ENCODE data around the gene BAIAP2. TPM values are rescaled to one million over a fixed set of nuclear protein-coding genes. Genes with fewer than 3 reads are reported as not detected.
A peak's percentile ranks its signal among the peaks of the same experiment; 100 is the strongest.
"Not testable (repeated sequence)": the region's sequence is repeated elsewhere in the genome, so short reads cannot be mapped to it uniquely, and the experiment has no call there.

BAIAP2 gene
- total and polyA plus RNA-seq, 9 donors = 12.0 to 80.6 (median 23.2) TPM

DNA sequence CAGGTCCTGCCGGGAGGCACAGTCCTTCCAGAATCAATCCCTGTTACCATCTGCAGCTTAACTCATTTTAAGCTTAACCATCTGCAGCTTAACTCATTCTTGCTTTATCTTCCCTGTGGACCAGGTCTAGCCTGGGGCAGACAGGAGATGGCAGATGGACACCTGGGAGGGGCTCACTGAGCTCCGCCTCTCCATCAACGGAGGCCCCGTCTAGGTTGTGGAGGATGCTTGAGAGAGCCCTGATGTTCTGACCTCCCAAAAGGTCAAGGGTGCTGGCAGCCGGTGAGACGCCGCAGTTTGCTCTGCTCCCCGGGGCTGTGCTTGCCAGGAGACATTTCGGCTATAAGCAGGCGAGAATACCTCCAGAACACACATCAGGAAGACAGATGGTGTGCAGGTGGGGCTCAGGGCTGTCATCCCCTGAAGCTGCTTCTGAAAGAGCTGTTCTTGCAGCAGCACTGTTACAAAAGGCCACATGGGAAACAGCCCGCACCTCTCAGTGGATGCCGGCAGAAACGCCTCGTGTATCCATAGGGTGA lies 41.3 kb downstream of the BAIAP2 start:
- no peaks in the 10 kb centered on the region for H3K27me3 ChIP-seq
- DNase-seq = peak in 2 of 5 donors; percentile 24 to 76
- intact Hi-C loops (cut with DNase I) = no loop called here
- no peaks in the 10 kb centered on the region for H3K36me3 ChIP-seq
- no peaks in the 10 kb centered on the region for H3K4me1 ChIP-seq (ENCODE audit: insufficient read depth)
- no peaks in the 10 kb centered on the region for H3K9me3 ChIP-seq
- H3K27ac ChIP-seq = no peak overlapping the region
- 43 to 48% (median 47%) methylated on average over 14 of the region's 14 CpGs for WGBS, 3 donors
- no peak overlapping the region for H3K4me3 ChIP-seq
- TF ChIP-seq, protein P1, sequence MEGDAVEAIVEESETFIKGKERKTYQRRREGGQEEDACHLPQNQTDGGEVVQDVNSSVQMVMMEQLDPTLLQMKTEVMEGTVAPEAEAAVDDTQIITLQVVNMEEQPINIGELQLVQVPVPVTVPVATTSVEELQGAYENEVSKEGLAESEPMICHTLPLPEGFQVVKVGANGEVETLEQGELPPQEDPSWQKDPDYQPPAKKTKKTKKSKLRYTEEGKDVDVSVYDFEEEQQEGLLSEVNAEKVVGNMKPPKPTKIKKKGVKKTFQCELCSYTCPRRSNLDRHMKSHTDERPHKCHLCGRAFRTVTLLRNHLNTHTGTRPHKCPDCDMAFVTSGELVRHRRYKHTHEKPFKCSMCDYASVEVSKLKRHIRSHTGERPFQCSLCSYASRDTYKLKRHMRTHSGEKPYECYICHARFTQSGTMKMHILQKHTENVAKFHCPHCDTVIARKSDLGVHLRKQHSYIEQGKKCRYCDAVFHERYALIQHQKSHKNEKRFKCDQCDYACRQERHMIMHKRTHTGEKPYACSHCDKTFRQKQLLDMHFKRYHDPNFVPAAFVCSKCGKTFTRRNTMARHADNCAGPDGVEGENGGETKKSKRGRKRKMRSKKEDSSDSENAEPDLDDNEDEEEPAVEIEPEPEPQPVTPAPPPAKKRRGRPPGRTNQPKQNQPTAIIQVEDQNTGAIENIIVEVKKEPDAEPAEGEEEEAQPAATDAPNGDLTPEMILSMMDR (IDR thresholded peaks at IDR 0.05) = no peak
- TF ChIP-seq POLR2A (IDR thresholded peaks at IDR 0.05) (no peak), EP300 (IDR thresholded peaks at IDR 0.05) (no peak)

DNA sequence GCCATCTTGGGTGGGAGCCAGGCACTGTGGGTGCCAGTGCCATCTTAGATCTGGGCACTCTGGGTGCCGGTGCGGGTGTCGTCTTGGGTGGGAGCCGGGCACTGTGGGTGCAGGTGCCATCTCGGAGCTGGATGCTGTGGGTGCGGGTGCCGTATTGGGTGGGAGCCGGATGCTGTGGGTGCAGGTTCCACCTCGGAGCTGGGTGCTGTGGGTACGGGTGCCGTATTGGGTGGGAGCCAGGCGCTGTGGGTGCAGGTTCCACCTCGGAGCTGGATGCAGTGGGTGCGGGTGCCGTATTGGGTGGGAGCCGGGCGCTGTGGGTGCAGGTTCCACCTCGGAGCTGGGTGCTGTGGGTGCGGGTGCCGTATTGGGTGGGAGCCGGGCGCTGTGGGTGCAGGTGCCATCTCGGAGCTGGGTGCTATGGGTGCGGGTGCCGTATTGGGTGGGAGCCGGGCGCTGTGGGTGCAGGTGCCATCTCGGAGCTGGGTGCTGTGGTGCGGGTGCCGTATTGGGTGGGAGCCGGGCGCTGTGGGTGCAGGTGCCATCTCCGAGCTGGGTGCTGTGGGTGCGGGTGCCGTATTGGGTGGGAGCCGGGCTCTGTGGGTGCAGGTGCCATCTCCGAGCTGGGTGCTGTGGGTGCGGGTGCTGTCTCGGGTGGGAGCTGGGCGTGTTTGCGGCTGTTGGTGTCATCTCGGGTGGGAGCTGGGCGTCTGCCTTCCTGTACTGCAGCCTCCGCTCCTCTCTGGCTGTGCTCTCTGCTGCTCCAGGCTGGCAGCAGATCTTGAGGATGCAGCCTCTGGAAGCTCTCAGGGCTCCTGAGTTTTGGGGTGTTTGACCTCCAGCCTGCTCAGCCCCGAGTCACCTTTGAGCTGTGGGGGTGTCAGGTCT lies 43.3 kb downstream of the BAIAP2 start:
- intact Hi-C loops (cut with DNase I); DNase-seq; H3K27me3 ChIP-seq; H3K4me3 ChIP-seq; H3K4me1 ChIP-seq (ENCODE audit: insufficient read depth); H3K9me3 ChIP-seq; H3K36me3 ChIP-seq; H3K27ac ChIP-seq: not testable (repeated sequence)
- WGBS, 3 donors = 94 to 96% (median 94%) methylated on average over 45 of the region's 45 CpGs

DNA sequence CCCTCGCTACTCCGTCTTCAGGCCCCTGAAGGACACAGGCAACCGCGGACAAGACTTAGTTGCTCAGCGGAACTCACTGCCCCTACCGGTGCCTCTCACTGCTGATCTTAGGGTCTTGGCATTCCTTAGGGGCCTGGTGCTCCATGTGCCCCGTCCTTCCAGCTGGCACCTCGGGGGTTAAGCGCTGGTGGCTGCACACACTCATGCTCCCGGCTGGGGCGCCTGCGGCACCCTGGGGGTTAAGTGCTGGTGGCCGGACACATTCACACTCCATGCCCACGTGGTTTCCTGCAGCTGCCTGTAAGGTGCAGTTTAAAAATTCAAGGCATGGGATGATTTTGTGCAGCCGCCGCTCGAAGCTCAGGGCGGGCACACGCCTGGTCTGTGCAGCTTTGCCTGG lies 45.1 kb downstream of the BAIAP2 start:
- TF ChIP-seq POLR2A (IDR thresholded peaks at IDR 0.05) (no peak), EP300 (IDR thresholded peaks at IDR 0.05) (no peak)
- TF ChIP-seq, protein P1 (IDR thresholded peaks at IDR 0.05) = no peak
- Histone ChIP-seq H3K4me3 (no peak overlapping the region), H3K36me3 (no peaks in the 10 kb centered on the region), H3K27ac (no peak overlapping the region), H3K27me3 (no peaks in the 10 kb centered on the region), H3K4me1 (ENCODE audit: insufficient read depth) (no peaks in the 10 kb centered on the region), H3K9me3 (no peaks in the 10 kb centered on the region)
- intact Hi-C loops (cut with DNase I) = no loop called here
- WGBS, 3 donors = 63 to 68% (median 66%) methylated on average over 19 of the region's 19 CpGs
- DNase-seq = no peak

DNA sequence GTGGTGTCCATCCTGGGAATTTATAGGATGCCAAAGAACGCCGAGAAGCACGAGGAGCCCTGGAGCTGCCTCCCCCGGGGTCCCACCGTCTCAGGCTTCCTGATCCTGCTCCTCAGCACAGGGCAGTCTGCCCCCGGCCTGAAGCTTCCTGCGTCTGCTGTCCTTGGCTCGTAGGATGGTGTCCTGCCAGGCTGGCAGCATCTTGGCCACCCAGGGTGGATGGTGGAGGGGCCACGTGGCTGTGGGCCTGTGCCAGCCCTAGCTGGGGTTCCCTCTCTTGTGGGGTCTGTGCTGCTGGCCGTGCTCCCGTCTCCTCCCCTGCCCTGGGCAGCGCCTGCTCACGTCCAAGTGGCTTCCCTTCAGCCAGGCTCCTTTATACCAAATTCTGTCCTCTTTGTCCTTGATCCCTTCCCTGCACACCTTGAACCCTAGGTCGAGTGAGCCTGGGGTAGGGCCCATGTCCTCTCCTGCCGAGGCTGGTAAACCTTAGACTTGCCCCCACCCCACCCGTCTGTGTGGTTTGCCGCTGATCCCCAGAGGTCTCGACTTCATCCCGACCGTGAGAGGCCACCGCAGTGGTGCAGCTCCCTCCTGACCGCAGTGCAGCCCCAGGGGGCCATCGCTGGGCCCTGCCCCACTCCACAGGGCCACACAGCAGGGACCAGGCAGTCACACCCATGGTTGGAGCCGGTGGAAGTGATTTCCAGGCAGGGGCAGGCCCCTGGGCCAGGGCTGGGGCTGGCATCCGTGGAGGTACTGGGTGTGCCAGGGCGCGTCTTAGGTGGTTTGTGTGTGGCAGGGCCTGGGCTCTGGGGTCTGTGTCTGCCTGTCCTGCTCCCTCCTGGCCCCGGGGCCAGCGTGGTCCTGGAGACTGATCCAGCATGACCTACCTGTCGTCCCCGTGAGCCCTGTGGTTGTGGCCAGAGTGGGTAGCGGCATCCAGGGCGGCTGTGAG lies 46.5 kb downstream of the BAIAP2 start:
- no peak for DNase-seq
- Histone ChIP-seq H3K4me3 (no peak overlapping the region), H3K27me3 (no peaks in the 10 kb centered on the region), H3K27ac (no peak overlapping the region), H3K4me1 (ENCODE audit: insufficient read depth) (no peaks in the 10 kb centered on the region), H3K9me3 (no peaks in the 10 kb centered on the region), H3K36me3 (no peaks in the 10 kb centered on the region)
- intact Hi-C loops (cut with DNase I) = no loop called here
- TF ChIP-seq, protein P1 (IDR thresholded peaks at IDR 0.05) = no peak
- no peak for TF ChIP-seq POLR2A (IDR thresholded peaks at IDR 0.05)
- TF ChIP-seq EP300 (IDR thresholded peaks at IDR 0.05) = no peak
- WGBS, 3 donors = 85 to 87% (median 86%) methylated on average over 25 to 33 of the region's 33 CpGs
